ENCODE data around the gene FCGR3A.

The FCGR3A gene

DNA sequence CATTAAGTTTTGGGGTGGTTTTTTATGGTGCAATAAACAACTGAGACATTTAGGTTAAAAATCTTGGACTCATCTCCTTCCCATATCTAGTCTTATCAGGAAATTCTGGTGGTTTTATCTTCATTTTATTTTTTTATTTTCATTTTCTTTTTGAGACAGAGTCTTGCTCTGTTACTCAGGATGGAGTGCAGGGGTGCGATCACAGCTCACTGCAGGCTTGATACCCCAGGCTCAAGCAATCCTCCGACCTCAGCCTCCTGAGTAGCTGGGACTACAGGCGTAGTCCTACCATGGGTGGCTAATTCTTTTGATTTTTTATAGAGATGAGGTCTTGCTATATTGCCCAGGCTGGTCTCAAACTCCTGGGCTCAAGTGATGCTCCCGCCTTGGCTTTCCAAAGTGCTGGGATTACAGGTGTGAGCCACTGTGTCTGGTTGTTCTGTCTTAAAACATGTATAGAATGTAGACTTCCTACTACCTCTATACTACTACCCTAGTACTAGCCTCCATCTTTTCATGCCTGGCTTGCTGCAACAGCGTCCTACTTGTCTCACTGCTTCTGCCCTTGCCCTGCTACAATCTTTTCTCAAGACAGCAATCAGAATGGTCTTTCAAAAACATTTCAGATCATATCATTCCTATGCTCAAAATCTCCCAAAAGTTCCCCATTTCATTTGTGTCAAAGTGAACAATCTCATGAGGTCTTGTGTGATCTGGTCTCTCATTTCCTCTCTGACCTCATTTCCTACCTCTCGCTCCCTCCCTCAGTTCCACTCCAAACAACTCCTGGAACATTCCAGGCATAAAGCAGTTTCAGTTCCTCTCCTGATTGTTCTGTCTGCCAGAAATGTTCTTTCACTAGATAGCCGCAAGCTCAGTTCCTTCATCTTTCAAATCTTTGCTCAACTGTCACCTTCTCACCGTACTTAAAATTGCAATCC lies 50.2 kb downstream of the FCGR3A start:
- no peak for DNase-seq

DNA sequence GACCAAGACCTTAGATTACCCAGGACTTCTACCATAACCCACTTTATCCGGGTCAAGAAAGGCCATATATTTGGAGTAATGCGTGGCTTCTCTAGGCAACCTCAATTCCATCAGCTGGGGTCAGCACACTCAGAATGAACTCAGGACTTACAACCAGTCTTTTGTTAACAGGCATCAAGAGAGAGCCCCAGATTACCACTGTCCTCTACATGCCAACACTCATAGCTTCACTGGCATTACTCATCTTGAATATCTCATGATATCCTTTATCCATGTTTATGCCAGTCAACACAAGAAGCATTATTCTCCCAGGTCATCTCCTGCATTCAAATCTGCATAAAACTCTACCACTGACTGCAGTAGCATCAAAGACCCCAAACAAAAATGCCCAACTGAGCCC lies 51.0 kb downstream of the FCGR3A start:
- DNase-seq, result no peak

DNA sequence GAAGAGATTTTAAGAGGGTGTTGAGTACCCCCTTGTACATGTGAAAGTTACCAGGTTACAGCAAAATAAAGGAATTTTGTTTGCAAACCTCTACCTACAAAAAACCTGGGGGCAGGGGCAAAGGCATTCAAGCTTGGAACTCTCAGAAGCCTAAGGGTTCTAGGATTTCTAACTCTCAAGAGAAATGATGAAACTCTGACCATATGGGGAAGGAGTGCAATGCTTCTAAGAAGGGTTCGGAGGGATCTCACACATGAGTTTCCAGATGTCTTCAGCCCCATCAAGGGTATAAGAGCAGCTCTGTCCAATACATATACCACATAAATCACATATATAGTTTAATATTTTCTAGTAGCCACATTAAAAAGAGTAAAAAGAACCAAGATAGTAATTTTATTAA lies 51.7 kb downstream of the FCGR3A start:
- DNase-seq, result no peak

DNA sequence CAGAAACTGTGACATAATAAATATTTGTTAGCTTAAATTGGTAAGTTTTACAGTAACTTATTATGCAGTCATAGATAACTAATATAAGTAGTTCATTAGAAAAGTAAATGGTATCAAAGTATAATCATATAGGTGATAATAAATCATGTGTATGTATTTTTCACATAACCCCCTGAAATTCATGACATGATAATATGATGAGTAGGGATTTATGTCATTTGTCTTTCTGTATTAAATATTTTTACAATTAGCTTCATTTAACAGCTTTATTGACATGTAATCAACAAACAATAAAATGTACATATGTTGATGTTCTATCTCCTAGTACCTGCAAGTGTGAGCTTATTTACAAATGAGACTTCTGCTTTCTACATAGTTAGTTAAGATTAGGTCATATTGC lies 54.1 kb downstream of the FCGR3A start:
- no peak for DNase-seq

DNA sequence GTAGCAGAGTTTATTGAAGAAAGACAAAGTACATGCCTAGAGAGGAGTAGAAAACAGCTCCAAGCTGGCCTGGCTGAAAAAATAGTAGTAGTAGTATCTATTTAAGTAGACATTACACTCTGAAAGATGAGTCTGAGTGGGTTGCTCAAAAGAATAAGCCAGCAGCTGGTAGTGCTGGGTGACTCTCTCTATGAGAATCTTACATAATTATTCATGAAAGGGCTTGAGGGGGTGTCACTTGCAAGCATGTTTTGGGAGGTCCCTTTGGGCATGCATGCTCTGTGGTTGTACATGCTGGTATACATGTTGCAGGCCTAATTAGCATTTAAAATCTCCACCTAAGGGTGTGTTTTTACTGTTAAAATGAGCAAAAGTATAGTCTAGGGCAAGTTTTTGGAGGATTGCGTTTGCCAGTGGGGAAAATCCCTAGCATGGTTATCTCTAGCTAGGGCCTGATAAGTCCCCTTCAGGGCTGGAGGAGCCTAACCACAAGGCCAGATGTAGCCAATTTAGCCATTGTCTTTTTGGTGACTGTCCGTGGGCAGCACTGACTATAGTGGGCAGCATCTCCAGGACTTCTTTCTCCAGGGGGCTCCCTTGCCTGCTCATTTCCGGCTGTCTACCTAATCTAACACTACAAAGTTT lies 55.4 kb downstream of the FCGR3A start:
- DNase-seq, result no peak

GRCh38 chr1:161492827-161493226 lies 56.8 kb downstream of the FCGR3A start:
- no peak for DNase-seq
